K562 (cell line): ENCODE results near the gene SNX27. TPM values are rescaled to one million over a fixed set of nuclear protein-coding genes. Genes with fewer than 3 reads are reported as not detected.

ENCODE experiments used
- CBFA2T2 ChIP-seq: fragments of 450-650 bp; conservative IDR thresholded peaks from 2 replicates; pipeline ENCODE4 v1.6.1; 2017; ENCODE audit warnings: mild to moderate bottlenecking
- IFI16 ChIP-seq: fragments of 250-450 bp; sonication (Bioruptor Pico); IDR thresholded peaks from 2 replicates; pipeline ENCODE4 v2.1.2; 2022; ENCODE audit warnings: mild to moderate bottlenecking, inconsistent platforms
- RFX7 ChIP-seq: fragments of 250-450 bp; sonication (Bioruptor Pico); IDR thresholded peaks from 2 replicates; pipeline ENCODE4 v1.5.1; 2021; ENCODE audit warnings: mild to moderate bottlenecking
- TAL1 ChIP-seq: fragments of 450-650 bp; IDR thresholded peaks from 2 replicates; pipeline ENCODE4 v1.6.1; 2016; ENCODE audit warnings: mild to moderate bottlenecking
- TCF3 ChIP-seq: sonication (generic); formaldehyde crosslinking; IDR thresholded peaks from 2 replicates; pipeline ENCODE4 v1.4.0; 2020; ENCODE audit warnings: mild to moderate bottlenecking, missing genetic modification reagents
- ZNF124 ChIP-seq: sonication (generic); formaldehyde crosslinking; IDR thresholded peaks from 2 replicates; pipeline ENCODE4 v1.8.1; 2022; ENCODE audit warnings: missing genetic modification reagents
- polyA plus RNA-seq, 8 experiments: library from polyadenylated mRNA; depleted of rRNA in 4 of 8; stranded (reverse) in 5 of 8; unstranded in 3 of 8; fragments of >200 nt; fragmentation: Nextera tagmentation in 2 of 8; fragmentation: Illumina TruSeq in 1 of 8; extraction: Ambion mirVana in 2 of 8; extraction: Trizol in 1 of 8; gene quantifications; 2 replicates each; pipeline versions ENCODE4 v1.2.1 to v1.2.3, GENCODE V29; 2011 to 2014; ENCODE audit warnings: inconsistent platforms in 1 of 8, missing spikeins in 1 of 8
- total RNA-seq, 7 experiments: library from RNA; depleted of rRNA in 6 of 7; stranded (reverse); fragments of >200 nt in 6 of 7; fragmentation: Illumina TruSeq in 2 of 7; extraction: Trizol in 2 of 7; gene quantifications; 2 replicates each; pipeline versions ENCODE4 v1.2.1 to v1.2.3, GENCODE V29; 2011 to 2021; ENCODE audit warnings: low replicate concordance in 1 of 7
- TF ChIP-seq, protein P1 (sequence below): fragments of 200-600 bp; sonication (generic); IDR thresholded peaks from one replicate; pipeline ENCODE4 v1.6.1; 2012; ENCODE audit warnings: mild to moderate bottlenecking, low read depth, low read length, inconsistent platforms
- TF ChIP-seq, protein P2 (sequence below): fragments of 450-650 bp; formaldehyde crosslinking; conservative IDR thresholded peaks from 2 replicates; pipeline ENCODE4 v1.4.0; 2022; ENCODE audit warnings: mild to moderate bottlenecking, missing genetic modification characterization
- TF ChIP-seq, protein P3 (sequence below): IDR thresholded peaks from 2 replicates; pipeline ENCODE4 v1.6.1; 2014; ENCODE audit warnings: antibody characterized with exemption
- TF ChIP-seq, protein P4 (sequence below): sonication (generic); formaldehyde crosslinking; IDR thresholded peaks from 2 replicates; pipeline ENCODE4 v1.8.0; 2023; ENCODE audit warnings: mild to moderate bottlenecking, missing genetic modification reagents

Gene SNX27
- total and polyA plus RNA-seq, 9 of the 15 experiments (the other 6 are each of a cell fraction or from before 2014, with no cell fraction given): 4.5 to 18.7 (median 10.1) TPM

DNA sequence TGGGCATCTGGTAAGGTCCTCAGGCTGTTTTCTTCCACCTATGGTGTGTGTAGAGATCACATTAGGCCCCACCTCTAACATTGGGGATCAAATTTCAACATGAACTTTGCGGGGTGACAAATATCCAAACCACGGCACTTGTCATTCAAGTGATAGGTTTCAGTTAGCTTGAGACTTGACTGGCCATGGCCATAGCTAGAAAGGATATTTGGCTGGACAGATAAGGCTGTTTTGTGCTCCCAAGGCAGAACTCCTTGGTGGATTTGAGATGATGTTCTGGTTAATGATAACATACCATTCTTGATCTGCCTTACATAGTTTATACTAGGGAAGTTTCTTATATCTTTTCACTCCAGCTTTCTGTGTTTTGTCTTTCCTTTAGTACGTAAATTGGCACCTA, 56.2 kb downstream of the SNX27 start (continued):
- TF ChIP-seq, protein P1, sequence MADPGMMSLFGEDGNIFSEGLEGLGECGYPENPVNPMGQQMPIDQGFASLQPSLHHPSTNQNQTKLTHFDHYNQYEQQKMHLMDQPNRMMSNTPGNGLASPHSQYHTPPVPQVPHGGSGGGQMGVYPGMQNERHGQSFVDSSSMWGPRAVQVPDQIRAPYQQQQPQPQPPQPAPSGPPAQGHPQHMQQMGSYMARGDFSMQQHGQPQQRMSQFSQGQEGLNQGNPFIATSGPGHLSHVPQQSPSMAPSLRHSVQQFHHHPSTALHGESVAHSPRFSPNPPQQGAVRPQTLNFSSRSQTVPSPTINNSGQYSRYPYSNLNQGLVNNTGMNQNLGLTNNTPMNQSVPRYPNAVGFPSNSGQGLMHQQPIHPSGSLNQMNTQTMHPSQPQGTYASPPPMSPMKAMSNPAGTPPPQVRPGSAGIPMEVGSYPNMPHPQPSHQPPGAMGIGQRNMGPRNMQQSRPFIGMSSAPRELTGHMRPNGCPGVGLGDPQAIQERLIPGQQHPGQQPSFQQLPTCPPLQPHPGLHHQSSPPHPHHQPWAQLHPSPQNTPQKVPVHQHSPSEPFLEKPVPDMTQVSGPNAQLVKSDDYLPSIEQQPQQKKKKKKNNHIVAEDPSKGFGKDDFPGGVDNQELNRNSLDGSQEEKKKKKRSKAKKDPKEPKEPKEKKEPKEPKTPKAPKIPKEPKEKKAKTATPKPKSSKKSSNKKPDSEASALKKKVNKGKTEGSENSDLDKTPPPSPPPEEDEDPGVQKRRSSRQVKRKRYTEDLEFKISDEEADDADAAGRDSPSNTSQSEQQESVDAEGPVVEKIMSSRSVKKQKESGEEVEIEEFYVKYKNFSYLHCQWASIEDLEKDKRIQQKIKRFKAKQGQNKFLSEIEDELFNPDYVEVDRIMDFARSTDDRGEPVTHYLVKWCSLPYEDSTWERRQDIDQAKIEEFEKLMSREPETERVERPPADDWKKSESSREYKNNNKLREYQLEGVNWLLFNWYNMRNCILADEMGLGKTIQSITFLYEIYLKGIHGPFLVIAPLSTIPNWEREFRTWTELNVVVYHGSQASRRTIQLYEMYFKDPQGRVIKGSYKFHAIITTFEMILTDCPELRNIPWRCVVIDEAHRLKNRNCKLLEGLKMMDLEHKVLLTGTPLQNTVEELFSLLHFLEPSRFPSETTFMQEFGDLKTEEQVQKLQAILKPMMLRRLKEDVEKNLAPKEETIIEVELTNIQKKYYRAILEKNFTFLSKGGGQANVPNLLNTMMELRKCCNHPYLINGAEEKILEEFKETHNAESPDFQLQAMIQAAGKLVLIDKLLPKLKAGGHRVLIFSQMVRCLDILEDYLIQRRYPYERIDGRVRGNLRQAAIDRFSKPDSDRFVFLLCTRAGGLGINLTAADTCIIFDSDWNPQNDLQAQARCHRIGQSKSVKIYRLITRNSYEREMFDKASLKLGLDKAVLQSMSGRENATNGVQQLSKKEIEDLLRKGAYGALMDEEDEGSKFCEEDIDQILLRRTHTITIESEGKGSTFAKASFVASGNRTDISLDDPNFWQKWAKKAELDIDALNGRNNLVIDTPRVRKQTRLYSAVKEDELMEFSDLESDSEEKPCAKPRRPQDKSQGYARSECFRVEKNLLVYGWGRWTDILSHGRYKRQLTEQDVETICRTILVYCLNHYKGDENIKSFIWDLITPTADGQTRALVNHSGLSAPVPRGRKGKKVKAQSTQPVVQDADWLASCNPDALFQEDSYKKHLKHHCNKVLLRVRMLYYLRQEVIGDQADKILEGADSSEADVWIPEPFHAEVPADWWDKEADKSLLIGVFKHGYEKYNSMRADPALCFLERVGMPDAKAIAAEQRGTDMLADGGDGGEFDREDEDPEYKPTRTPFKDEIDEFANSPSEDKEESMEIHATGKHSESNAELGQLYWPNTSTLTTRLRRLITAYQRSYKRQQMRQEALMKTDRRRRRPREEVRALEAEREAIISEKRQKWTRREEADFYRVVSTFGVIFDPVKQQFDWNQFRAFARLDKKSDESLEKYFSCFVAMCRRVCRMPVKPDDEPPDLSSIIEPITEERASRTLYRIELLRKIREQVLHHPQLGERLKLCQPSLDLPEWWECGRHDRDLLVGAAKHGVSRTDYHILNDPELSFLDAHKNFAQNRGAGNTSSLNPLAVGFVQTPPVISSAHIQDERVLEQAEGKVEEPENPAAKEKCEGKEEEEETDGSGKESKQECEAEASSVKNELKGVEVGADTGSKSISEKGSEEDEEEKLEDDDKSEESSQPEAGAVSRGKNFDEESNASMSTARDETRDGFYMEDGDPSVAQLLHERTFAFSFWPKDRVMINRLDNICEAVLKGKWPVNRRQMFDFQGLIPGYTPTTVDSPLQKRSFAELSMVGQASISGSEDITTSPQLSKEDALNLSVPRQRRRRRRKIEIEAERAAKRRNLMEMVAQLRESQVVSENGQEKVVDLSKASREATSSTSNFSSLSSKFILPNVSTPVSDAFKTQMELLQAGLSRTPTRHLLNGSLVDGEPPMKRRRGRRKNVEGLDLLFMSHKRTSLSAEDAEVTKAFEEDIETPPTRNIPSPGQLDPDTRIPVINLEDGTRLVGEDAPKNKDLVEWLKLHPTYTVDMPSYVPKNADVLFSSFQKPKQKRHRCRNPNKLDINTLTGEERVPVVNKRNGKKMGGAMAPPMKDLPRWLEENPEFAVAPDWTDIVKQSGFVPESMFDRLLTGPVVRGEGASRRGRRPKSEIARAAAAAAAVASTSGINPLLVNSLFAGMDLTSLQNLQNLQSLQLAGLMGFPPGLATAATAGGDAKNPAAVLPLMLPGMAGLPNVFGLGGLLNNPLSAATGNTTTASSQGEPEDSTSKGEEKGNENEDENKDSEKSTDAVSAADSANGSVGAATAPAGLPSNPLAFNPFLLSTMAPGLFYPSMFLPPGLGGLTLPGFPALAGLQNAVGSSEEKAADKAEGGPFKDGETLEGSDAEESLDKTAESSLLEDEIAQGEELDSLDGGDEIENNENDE: no peak
- TF ChIP-seq IFI16: no peak
- no peak for TF ChIP-seq RFX7 (CRISPR knock-in tag)
- TF ChIP-seq ZNF124 (CRISPR knock-in tag): no peak
- TF ChIP-seq CBFA2T2: peak; percentile 25; the same call in 1 of the 2 replicates
- TF ChIP-seq, protein P2, sequence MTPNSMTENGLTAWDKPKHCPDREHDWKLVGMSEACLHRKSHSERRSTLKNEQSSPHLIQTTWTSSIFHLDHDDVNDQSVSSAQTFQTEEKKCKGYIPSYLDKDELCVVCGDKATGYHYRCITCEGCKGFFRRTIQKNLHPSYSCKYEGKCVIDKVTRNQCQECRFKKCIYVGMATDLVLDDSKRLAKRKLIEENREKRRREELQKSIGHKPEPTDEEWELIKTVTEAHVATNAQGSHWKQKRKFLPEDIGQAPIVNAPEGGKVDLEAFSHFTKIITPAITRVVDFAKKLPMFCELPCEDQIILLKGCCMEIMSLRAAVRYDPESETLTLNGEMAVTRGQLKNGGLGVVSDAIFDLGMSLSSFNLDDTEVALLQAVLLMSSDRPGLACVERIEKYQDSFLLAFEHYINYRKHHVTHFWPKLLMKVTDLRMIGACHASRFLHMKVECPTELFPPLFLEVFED (CRISPR knock-in tag): no peak
- TF ChIP-seq, protein P3, sequence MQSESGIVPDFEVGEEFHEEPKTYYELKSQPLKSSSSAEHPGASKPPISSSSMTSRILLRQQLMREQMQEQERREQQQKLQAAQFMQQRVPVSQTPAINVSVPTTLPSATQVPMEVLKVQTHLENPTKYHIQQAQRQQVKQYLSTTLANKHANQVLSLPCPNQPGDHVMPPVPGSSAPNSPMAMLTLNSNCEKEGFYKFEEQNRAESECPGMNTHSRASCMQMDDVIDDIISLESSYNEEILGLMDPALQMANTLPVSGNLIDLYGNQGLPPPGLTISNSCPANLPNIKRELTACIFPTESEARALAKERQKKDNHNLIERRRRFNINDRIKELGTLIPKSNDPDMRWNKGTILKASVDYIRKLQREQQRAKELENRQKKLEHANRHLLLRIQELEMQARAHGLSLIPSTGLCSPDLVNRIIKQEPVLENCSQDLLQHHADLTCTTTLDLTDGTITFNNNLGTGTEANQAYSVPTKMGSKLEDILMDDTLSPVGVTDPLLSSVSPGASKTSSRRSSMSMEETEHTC: no peak
- TF ChIP-seq, protein P4, sequence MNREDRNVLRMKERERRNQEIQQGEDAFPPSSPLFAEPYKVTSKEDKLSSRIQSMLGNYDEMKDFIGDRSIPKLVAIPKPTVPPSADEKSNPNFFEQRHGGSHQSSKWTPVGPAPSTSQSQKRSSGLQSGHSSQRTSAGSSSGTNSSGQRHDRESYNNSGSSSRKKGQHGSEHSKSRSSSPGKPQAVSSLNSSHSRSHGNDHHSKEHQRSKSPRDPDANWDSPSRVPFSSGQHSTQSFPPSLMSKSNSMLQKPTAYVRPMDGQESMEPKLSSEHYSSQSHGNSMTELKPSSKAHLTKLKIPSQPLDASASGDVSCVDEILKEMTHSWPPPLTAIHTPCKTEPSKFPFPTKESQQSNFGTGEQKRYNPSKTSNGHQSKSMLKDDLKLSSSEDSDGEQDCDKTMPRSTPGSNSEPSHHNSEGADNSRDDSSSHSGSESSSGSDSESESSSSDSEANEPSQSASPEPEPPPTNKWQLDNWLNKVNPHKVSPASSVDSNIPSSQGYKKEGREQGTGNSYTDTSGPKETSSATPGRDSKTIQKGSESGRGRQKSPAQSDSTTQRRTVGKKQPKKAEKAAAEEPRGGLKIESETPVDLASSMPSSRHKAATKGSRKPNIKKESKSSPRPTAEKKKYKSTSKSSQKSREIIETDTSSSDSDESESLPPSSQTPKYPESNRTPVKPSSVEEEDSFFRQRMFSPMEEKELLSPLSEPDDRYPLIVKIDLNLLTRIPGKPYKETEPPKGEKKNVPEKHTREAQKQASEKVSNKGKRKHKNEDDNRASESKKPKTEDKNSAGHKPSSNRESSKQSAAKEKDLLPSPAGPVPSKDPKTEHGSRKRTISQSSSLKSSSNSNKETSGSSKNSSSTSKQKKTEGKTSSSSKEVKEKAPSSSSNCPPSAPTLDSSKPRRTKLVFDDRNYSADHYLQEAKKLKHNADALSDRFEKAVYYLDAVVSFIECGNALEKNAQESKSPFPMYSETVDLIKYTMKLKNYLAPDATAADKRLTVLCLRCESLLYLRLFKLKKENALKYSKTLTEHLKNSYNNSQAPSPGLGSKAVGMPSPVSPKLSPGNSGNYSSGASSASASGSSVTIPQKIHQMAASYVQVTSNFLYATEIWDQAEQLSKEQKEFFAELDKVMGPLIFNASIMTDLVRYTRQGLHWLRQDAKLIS (CRISPR knock-in tag): no peak
- 0 out of 2 replicates have a peak, but pooled peaks have one; percentile 22 for TF ChIP-seq TAL1
- TF ChIP-seq TCF3: peak; percentile 70
